ENCODE results near the gene HPSE2. TPM values are rescaled to one million over a fixed set of nuclear protein-coding genes. Genes with fewer than 3 reads are reported as not detected.

The HPSE2 gene
- total RNA-seq, 1 experiment from 2014 or later: 0.05 TPM

DNA sequence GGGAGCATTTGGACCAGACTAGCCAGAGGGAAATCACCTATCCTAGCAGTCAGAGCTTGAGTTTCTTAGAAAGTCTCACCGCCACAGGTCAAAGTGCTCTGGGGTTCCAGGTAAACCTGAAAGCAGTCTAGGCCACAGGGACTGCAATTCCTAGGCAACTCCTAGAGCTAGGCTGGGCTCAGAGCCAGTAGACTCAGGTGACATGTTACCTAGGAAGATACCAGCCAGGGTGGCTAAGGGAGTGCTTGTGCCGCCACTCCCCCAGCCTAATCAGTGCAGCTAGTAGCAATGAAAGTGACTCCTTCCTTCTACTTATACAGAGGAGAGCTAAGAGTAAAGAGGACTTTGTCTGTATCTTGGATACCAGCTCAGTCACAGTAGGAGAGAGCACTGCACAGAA is 440.2 kb downstream of the HPSE2 start:
- DNase-seq (ENCODE audit: low read depth, low spot score) (no peak), ATAC-seq (no peak)
- Histone ChIP-seq H4K20me1 (ENCODE audit: insufficient read depth) (no peaks in the 10 kb centered on the region), H3K4me1 (ENCODE audit: control insufficient read depth in 1 of 2, insufficient read depth in 2 of 2, low read length in 2 of 2) (no peaks in the 10 kb centered on the region), H3K27me3 (ENCODE audit: insufficient read depth, low read length) (peaks cover 24% of the 10 kb centered on the region), H3K9me3 (ENCODE audit: control insufficient read depth in 1 of 2, insufficient read depth in 1 of 2, low read depth in 1 of 2, low read length in 2 of 2) (no peaks in the 10 kb centered on the region), H3K4me2 (ENCODE audit: low read length) (no peak overlapping the region), H3K4me3 (replicated peaks in 1 of 2; ENCODE audit: low read depth in 1 of 2, low read length in 2 of 2) (no peak overlapping the region), H3K27ac (ENCODE audit: low read depth, low read length) (no peak overlapping the region), H3K36me3 (ENCODE audit: control insufficient read depth in 1 of 2, insufficient read depth in 2 of 2, low read length in 2 of 2) (no peaks in the 10 kb centered on the region), H3K9me2 (ENCODE audit: insufficient read depth) (no peaks in the 10 kb centered on the region), H3K79me2 (ENCODE audit: insufficient read depth, low read length) (no peaks in the 10 kb centered on the region), H2AFZ (ENCODE audit: low read depth, low read length, poor library complexity, severe bottlenecking) (no peak overlapping the region), H3K9ac (ENCODE audit: low read length) (no peak overlapping the region)
- ChIA-PET RAD21 (ENCODE audit: low non-redundant PET in 1 of 2, low total read pairs in 2 of 2, uncharacterized antibody in 2 of 2, unreplicated experiment in 2 of 2) (no interaction called here), CTCF (no interaction called here), POLR2A (no interaction called here)
- intact Hi-C loops (cut with micrococcal nuclease): no loop called here
- TF ChIP-seq, protein P1, sequence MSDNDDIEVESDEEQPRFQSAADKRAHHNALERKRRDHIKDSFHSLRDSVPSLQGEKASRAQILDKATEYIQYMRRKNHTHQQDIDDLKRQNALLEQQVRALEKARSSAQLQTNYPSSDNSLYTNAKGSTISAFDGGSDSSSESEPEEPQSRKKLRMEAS (IDR thresholded peaks at IDR 0.05): no peak
- no peak for TF ChIP-seq EZH2phosphoT487 (IDR thresholded peaks at IDR 0.05; ENCODE audit: borderline replicate concordance)
- TF ChIP-seq, protein P2, sequence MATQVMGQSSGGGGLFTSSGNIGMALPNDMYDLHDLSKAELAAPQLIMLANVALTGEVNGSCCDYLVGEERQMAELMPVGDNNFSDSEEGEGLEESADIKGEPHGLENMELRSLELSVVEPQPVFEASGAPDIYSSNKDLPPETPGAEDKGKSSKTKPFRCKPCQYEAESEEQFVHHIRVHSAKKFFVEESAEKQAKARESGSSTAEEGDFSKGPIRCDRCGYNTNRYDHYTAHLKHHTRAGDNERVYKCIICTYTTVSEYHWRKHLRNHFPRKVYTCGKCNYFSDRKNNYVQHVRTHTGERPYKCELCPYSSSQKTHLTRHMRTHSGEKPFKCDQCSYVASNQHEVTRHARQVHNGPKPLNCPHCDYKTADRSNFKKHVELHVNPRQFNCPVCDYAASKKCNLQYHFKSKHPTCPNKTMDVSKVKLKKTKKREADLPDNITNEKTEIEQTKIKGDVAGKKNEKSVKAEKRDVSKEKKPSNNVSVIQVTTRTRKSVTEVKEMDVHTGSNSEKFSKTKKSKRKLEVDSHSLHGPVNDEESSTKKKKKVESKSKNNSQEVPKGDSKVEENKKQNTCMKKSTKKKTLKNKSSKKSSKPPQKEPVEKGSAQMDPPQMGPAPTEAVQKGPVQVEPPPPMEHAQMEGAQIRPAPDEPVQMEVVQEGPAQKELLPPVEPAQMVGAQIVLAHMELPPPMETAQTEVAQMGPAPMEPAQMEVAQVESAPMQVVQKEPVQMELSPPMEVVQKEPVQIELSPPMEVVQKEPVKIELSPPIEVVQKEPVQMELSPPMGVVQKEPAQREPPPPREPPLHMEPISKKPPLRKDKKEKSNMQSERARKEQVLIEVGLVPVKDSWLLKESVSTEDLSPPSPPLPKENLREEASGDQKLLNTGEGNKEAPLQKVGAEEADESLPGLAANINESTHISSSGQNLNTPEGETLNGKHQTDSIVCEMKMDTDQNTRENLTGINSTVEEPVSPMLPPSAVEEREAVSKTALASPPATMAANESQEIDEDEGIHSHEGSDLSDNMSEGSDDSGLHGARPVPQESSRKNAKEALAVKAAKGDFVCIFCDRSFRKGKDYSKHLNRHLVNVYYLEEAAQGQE (IDR thresholded peaks at IDR 0.05; ENCODE audit: low read depth): no peak
- TF ChIP-seq, protein P3, sequence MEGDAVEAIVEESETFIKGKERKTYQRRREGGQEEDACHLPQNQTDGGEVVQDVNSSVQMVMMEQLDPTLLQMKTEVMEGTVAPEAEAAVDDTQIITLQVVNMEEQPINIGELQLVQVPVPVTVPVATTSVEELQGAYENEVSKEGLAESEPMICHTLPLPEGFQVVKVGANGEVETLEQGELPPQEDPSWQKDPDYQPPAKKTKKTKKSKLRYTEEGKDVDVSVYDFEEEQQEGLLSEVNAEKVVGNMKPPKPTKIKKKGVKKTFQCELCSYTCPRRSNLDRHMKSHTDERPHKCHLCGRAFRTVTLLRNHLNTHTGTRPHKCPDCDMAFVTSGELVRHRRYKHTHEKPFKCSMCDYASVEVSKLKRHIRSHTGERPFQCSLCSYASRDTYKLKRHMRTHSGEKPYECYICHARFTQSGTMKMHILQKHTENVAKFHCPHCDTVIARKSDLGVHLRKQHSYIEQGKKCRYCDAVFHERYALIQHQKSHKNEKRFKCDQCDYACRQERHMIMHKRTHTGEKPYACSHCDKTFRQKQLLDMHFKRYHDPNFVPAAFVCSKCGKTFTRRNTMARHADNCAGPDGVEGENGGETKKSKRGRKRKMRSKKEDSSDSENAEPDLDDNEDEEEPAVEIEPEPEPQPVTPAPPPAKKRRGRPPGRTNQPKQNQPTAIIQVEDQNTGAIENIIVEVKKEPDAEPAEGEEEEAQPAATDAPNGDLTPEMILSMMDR (IDR thresholded peaks at IDR 0.05 in 2 of 3, conservative IDR thresholded peaks at IDR 0.05 in 1 of 3; ENCODE audit: borderline replicate concordance in 1 of 3, insufficient read depth in 1 of 3, low read depth in 2 of 3, low read length in 2 of 3): no peak
- no peak for TF ChIP-seq JUND (IDR thresholded peaks at IDR 0.05)
- TF ChIP-seq SP1 (IDR thresholded peaks at IDR 0.05; ENCODE audit: low read depth): no peak
- TF ChIP-seq YY1 (IDR thresholded peaks at IDR 0.05; ENCODE audit: extremely low read depth, insufficient replicate concordance, low read depth, low read length): no peak
- TF ChIP-seq EZH2 (IDR thresholded peaks at IDR 0.05): no peak
- TF ChIP-seq, protein P4, sequence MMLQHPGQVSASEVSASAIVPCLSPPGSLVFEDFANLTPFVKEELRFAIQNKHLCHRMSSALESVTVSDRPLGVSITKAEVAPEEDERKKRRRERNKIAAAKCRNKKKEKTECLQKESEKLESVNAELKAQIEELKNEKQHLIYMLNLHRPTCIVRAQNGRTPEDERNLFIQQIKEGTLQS (IDR thresholded peaks at IDR 0.05): no peak
- TF ChIP-seq SIN3A (IDR thresholded peaks at IDR 0.05; ENCODE audit: low read depth): no peak
- TF ChIP-seq ELF1 (IDR thresholded peaks at IDR 0.05; ENCODE audit: borderline replicate concordance, low read depth): no peak
- TF ChIP-seq, protein P5, sequence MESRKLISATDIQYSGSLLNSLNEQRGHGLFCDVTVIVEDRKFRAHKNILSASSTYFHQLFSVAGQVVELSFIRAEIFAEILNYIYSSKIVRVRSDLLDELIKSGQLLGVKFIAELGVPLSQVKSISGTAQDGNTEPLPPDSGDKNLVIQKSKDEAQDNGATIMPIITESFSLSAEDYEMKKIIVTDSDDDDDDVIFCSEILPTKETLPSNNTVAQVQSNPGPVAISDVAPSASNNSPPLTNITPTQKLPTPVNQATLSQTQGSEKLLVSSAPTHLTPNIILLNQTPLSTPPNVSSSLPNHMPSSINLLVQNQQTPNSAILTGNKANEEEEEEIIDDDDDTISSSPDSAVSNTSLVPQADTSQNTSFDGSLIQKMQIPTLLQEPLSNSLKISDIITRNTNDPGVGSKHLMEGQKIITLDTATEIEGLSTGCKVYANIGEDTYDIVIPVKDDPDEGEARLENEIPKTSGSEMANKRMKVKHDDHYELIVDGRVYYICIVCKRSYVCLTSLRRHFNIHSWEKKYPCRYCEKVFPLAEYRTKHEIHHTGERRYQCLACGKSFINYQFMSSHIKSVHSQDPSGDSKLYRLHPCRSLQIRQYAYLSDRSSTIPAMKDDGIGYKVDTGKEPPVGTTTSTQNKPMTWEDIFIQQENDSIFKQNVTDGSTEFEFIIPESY (IDR thresholded peaks at IDR 0.05; ENCODE audit: extremely low read depth, insufficient replicate concordance, low read length): no peak
- no peak for TF ChIP-seq ZFX (IDR thresholded peaks at IDR 0.05)
- BruUV-seq (replicated peaks): no TSS peak

Measured in HCT116 (cell line).